ENCODE results near the gene TMUB1.

Gene TMUB1, protein sequence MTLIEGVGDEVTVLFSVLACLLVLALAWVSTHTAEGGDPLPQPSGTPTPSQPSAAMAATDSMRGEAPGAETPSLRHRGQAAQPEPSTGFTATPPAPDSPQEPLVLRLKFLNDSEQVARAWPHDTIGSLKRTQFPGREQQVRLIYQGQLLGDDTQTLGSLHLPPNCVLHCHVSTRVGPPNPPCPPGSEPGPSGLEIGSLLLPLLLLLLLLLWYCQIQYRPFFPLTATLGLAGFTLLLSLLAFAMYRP
- total RNA-seq: 27.4 to 52.7 (median 32.5) reads per million in 3 donors

DNA sequence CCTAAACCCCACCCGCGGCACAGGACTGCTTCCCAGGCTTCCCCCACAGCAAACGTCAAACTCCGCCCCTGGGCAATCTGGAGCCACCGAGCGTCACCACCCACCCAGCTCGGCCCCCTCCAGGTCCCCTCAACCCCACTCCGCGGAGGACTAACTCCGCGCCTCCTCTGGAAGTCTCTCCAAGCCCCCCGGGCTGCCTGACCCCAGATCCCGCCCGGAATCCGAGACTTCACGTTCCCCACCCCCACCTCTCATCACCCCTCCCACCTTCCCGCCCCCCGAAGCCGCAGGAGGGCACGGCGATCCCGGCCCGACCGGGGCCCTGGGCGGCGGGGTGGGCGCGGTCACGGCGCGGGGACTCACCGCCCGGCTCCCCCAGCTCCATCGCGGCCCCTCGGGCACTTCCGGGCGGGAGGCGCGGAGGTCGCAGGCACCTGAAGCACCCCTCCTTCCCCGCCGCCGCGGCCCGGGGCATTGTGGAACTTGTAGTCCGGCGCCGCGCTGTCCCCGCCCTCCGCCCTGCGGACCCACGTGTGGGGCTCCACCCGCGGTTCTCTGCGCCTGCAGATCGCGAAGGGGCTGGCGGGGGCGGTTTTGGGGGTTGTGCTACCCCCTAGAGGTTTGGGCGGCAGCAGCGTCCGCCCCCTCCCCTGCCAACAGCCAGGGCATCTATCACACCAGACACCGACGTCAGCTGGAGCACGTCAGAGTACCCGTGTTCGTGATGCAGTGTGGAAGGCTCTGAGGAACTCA is at the start of gene TMUB1:
Gene TMUB1 (minus strand): TSS at position 423 of the 753 bp plus-strand sequence. CDS start 930 bp downstream, outside the sequence.
- DNase-seq: peak; percentile 83 to 90 (median 85)
- H3K4me3 ChIP-seq (ENCODE audit: insufficient read depth, low read depth, low read length, poor library complexity, severe bottlenecking): peak within 1 kb of the TSS; percentile 78
- no peaks in the 10 kb centered on the region for H3K9me3 ChIP-seq (ENCODE audit: control insufficient read depth, low read length)
- peaks cover 56% of the 10 kb centered on the region for H3K4me1 ChIP-seq (ENCODE audit: control insufficient read depth, insufficient read depth, low read length, poor library complexity, severe bottlenecking)
- H3K27me3 ChIP-seq (replicated peaks; ENCODE audit: control insufficient read depth, insufficient read depth, low read length, poor library complexity, severe bottlenecking): no peaks in the 10 kb centered on the region
- peak within 1 kb of the TSS; percentile 90 for H3K27ac ChIP-seq (ENCODE audit: insufficient read depth, low read length, poor library complexity, severe bottlenecking)
- no peaks in the 10 kb centered on the region for H3K36me3 ChIP-seq (ENCODE audit: control insufficient read depth, insufficient read depth, low read length)

DNA sequence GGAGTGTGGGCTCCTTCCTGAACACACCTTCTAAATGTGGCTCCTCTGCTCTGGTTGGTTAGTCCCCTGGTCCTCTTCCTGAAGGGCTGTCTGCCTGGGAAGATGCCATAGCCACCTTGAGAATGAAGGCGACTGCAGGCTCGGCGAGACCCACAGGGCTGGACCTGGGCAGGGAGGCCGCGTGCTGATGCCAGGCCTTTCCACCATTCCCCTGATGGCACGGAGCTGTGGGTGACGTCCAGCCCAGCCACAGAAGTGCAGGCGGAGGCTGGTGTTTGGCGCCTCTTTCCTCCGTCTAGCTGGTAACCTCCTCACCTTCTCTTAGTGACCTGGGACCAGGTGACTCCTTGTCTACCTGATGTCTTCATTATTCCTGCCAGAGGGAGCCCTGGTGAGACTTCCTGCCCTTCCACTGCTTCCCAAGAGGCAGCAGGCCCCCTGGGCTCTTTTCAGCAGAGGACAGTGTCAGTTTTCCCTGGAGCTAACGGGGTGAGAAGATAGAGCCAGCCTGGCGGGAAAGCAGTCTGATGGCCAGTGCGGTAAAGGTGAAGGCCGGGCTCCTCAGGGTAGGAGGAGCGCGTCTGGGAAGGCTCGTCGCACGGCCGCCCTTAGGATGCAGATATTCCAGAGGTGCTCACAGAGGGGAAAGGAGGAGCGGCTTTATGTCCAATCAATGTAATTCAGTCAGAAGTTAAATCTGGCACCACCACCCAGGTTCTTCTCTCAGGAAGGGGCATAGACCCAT is 49.3 kb upstream of the TMUB1 start:
- H3K9me3 ChIP-seq (ENCODE audit: control insufficient read depth, low read length): no peaks in the 10 kb centered on the region
- no peak overlapping the region for H3K27ac ChIP-seq (ENCODE audit: insufficient read depth, low read length, poor library complexity, severe bottlenecking)
- H3K4me3 ChIP-seq (ENCODE audit: insufficient read depth, low read depth, low read length, poor library complexity, severe bottlenecking): no peak overlapping the region
- H3K4me1 ChIP-seq (ENCODE audit: control insufficient read depth, insufficient read depth, low read length, poor library complexity, severe bottlenecking): no peaks in the 10 kb centered on the region
- DNase-seq: no peak
- H3K27me3 ChIP-seq (replicated peaks; ENCODE audit: control insufficient read depth, insufficient read depth, low read length, poor library complexity, severe bottlenecking): no peaks in the 10 kb centered on the region
- peaks cover 26% of the 10 kb centered on the region for H3K36me3 ChIP-seq (ENCODE audit: control insufficient read depth, insufficient read depth, low read length)

DNA sequence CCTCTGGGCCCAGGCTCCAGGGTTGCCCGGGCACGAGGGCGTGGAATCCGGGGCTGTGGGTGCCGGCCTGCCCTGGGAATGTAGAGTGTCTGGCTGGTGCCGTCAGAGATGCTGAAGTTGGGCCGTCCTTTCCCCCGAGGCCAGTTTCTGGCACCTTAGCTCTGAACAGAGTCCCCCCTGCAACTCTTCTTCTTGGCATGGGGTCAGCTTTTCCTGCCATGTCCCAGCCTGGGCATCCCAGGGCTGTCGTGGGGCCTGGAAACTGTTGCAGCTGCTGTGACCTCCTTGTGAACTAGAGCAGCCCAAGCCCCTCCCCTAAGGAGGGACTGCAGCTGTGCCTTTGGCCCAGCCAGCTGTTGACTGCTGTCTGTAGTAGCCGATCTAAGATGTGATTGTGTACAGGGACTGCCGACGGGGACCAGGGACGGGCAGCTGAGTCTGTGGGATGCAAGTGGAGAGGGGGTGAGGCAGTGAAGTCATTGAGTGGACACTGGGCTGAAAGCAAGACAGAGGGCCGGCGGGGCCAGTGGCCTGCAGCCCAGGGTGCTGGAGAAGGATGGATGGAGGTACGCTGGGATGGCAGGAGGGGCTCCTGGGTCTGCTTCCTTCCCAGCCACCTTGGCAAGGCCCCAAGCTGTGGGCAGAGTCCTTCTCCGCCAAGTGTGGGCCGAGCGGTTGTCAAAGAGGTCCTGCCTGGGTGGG is 48.5 kb upstream of the TMUB1 start:
- no peak overlapping the region for H3K27ac ChIP-seq (ENCODE audit: insufficient read depth, low read length, poor library complexity, severe bottlenecking)
- peaks cover 26% of the 10 kb centered on the region for H3K36me3 ChIP-seq (ENCODE audit: control insufficient read depth, insufficient read depth, low read length)

DNA sequence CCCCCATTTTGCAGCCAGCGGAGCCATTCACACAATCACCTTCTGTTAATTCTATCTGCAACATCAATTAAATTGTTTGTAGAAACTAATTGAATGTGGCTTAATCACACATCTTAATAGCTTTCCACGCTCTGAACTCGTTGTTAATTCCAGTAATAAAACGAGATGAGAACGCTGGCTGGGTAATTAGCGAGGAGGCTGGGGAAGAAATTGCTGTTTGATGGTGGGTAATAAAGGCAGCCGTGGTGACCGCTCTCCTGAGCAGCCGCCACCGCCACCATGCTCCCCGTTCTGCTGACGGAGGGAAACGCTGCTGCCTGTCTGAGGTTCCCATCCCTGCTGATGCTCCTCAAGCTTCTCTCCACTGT is 47.9 kb upstream of the TMUB1 start:
- DNase-seq: no peak
- no peak overlapping the region for H3K27ac ChIP-seq (ENCODE audit: insufficient read depth, low read length, poor library complexity, severe bottlenecking)
- H3K4me3 ChIP-seq (ENCODE audit: insufficient read depth, low read depth, low read length, poor library complexity, severe bottlenecking): no peak overlapping the region
- no peaks in the 10 kb centered on the region for H3K27me3 ChIP-seq (replicated peaks; ENCODE audit: control insufficient read depth, insufficient read depth, low read length, poor library complexity, severe bottlenecking)
- H3K36me3 ChIP-seq (ENCODE audit: control insufficient read depth, insufficient read depth, low read length): peaks cover 24% of the 10 kb centered on the region
- no peaks in the 10 kb centered on the region for H3K4me1 ChIP-seq (ENCODE audit: control insufficient read depth, insufficient read depth, low read length, poor library complexity, severe bottlenecking)
- no peaks in the 10 kb centered on the region for H3K9me3 ChIP-seq (ENCODE audit: control insufficient read depth, low read length)

More for the DNA sequence above, 48.5 kb upstream of the TMUB1 start:
- no peaks in the 10 kb centered on the region for H3K9me3 ChIP-seq (ENCODE audit: control insufficient read depth, low read length)
- no peaks in the 10 kb centered on the region for H3K4me1 ChIP-seq (ENCODE audit: control insufficient read depth, insufficient read depth, low read length, poor library complexity, severe bottlenecking)
- H3K27me3 ChIP-seq (replicated peaks; ENCODE audit: control insufficient read depth, insufficient read depth, low read length, poor library complexity, severe bottlenecking): no peaks in the 10 kb centered on the region
- DNase-seq: no peak
- no peak overlapping the region for H3K4me3 ChIP-seq (ENCODE audit: insufficient read depth, low read depth, low read length, poor library complexity, severe bottlenecking)

DNA sequence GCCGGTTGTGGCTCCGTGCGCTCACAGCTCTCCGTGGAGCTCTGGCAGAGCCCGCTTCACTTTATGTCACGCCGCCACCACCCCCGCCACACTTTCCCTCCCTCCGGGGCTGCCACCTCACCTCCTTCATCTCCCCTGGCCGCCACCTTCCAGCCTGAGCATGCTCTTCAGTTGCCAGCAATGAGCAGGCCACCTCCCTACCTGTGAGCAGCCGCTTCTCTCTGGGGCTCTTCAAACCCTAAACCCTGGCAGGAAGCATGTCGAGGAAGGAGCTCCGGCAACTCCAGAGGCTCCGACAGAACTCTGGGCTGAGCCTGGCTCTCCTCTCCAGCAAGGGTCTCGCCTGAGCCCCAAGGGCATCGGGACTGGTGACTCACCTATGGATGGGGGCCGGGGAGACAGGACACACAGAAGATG is 47.5 kb upstream of the TMUB1 start:
- peaks cover 20% of the 10 kb centered on the region for H3K36me3 ChIP-seq (ENCODE audit: control insufficient read depth, insufficient read depth, low read length)
- H3K4me3 ChIP-seq (ENCODE audit: insufficient read depth, low read depth, low read length, poor library complexity, severe bottlenecking): no peak overlapping the region

DNA sequence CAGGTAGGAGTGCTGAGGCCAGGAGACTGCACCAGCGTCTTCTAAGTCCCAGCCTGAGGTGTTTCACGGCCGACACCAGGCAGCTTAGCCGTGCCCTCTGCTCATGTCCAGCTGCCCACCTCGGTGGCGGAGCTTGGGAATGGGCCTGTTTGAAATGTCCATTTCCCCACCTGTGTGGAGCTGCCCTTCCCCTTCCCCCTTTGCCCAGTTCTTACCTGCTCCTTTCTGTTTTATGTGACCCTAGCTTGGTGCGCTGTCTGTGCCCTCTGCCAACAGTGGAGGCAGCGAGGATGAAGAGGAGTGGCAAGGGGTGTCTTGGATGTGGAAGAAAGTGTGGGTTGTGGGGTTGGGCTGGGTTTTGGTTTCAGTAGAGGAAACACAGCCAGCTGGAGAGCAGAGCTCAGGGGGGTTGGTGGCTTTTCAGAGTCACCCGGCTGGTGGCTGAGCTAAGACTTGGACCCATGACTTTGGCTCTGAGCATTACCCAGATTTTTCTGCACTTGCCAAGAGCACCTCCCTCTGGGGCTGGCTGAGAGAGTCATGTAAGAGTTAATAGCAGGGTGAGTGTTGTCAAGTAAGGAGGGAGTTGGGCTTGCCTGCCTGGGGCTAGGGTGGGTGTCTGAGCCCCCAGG is 46.8 kb upstream of the TMUB1 start:
- H3K9me3 ChIP-seq (ENCODE audit: control insufficient read depth, low read length): no peaks in the 10 kb centered on the region
- H3K36me3 ChIP-seq (ENCODE audit: control insufficient read depth, insufficient read depth, low read length): peaks cover 20% of the 10 kb centered on the region
- no peaks in the 10 kb centered on the region for H3K4me1 ChIP-seq (ENCODE audit: control insufficient read depth, insufficient read depth, low read length, poor library complexity, severe bottlenecking)
- no peaks in the 10 kb centered on the region for H3K27me3 ChIP-seq (replicated peaks; ENCODE audit: control insufficient read depth, insufficient read depth, low read length, poor library complexity, severe bottlenecking)
- no peak for DNase-seq
- H3K27ac ChIP-seq (ENCODE audit: insufficient read depth, low read length, poor library complexity, severe bottlenecking): no peak overlapping the region
- no peak overlapping the region for H3K4me3 ChIP-seq (ENCODE audit: insufficient read depth, low read depth, low read length, poor library complexity, severe bottlenecking)

More for the DNA sequence above, 47.5 kb upstream of the TMUB1 start:
- Histone ChIP-seq H3K4me1 (ENCODE audit: control insufficient read depth, insufficient read depth, low read length, poor library complexity, severe bottlenecking) (no peaks in the 10 kb centered on the region), H3K27ac (ENCODE audit: insufficient read depth, low read length, poor library complexity, severe bottlenecking) (no peak overlapping the region), H3K27me3 (replicated peaks; ENCODE audit: control insufficient read depth, insufficient read depth, low read length, poor library complexity, severe bottlenecking) (no peaks in the 10 kb centered on the region), H3K9me3 (ENCODE audit: control insufficient read depth, low read length) (no peaks in the 10 kb centered on the region)
- DNase-seq: no peak

DNA sequence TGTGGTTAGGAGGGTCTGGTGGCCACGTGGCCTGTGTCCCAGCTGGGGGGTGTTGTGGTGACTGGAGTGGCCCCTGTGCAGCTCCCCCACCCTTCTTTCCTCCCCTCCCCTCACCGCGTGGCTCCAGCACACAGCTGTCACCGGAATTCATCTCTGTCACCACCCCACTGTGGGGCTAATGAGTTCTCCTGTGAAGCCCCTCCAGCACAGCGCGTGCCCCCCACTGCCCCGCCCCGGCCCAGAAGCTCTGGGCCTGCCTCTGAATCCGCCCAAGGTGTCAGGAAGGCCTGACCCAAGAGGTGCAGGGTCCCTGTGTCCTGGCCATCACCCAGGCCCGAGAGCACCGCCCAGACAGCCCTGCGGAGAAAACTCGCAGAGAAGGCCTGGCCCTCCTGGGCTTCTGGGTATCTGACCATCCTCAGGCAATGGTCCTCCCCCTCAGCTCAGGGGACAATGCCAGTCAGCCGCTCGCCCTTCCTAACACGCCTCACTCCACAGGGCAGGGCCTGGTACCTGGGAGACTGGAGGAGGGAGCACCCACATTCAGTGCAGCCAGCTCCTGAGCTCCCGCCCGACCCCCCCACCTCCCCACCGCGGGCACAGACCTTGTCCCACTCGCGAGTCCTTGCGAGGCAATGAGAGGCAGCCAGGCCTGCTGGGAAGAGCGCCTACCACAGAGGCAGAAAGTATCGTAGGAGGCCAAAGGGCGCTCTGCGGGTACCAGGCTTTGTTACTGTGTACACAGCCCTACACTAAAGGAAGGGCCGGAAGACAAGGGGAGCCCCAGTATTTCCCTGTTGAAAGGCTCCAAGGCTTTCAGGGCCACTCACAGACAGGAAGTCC is 46.0 kb upstream of the TMUB1 start:
- no peaks in the 10 kb centered on the region for H3K9me3 ChIP-seq (ENCODE audit: control insufficient read depth, low read length)
- no peak for DNase-seq
- no peaks in the 10 kb centered on the region for H3K4me1 ChIP-seq (ENCODE audit: control insufficient read depth, insufficient read depth, low read length, poor library complexity, severe bottlenecking)
- H3K4me3 ChIP-seq (ENCODE audit: insufficient read depth, low read depth, low read length, poor library complexity, severe bottlenecking): no peak overlapping the region
- H3K27ac ChIP-seq (ENCODE audit: insufficient read depth, low read length, poor library complexity, severe bottlenecking): no peak overlapping the region
- H3K36me3 ChIP-seq (ENCODE audit: control insufficient read depth, insufficient read depth, low read length): peaks cover 17% of the 10 kb centered on the region
- no peaks in the 10 kb centered on the region for H3K27me3 ChIP-seq (replicated peaks; ENCODE audit: control insufficient read depth, insufficient read depth, low read length, poor library complexity, severe bottlenecking)

DNA sequence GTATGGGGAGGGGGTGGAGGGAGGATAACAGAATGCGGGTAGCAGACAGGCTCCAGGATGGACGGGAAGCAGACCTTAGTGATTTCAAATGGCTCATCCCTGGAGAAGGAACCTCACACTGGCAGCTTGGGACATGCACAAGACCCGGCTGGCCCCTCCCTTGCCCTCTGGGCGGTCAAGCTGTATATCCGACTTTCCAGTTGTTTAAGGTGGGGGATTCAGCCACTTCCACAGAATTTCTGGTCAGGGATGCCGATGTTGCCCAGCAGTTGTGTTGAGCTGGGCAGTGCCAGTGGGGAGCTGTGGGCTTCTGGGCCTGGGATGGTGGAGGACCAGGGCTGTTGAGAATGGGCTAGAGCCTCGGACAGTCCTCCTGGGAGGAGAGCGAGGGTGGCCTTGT is 45.4 kb upstream of the TMUB1 start:
- Histone ChIP-seq H3K9me3 (ENCODE audit: control insufficient read depth, low read length) (no peaks in the 10 kb centered on the region), H3K27ac (ENCODE audit: insufficient read depth, low read length, poor library complexity, severe bottlenecking) (no peak overlapping the region), H3K27me3 (replicated peaks; ENCODE audit: control insufficient read depth, insufficient read depth, low read length, poor library complexity, severe bottlenecking) (no peaks in the 10 kb centered on the region), H3K4me3 (ENCODE audit: insufficient read depth, low read depth, low read length, poor library complexity, severe bottlenecking) (no peak overlapping the region), H3K4me1 (ENCODE audit: control insufficient read depth, insufficient read depth, low read length, poor library complexity, severe bottlenecking) (no peaks in the 10 kb centered on the region), H3K36me3 (ENCODE audit: control insufficient read depth, insufficient read depth, low read length) (peaks cover 17% of the 10 kb centered on the region)
- no peak for DNase-seq

DNA sequence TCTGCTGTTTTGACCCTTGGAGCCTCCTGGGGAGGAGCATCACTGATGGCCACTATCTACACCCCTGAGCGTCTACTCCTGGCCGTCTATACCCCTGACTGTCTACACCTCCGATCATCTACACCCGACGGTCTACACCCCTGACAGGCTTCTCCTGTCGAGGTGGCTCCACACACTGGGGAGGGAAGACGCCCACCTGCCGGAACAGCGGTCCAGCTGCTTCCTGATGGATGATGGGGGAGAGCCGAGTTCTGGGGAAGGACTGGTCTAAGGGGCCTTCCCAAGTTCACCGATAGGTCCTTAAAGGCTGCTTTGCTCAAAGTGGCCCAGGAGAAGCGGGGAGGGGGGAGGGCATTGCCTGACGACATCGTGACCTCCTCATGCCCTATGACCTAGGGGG is 44.9 kb upstream of the TMUB1 start:
- Histone ChIP-seq H3K4me3 (ENCODE audit: insufficient read depth, low read depth, low read length, poor library complexity, severe bottlenecking) (no peak overlapping the region), H3K27ac (ENCODE audit: insufficient read depth, low read length, poor library complexity, severe bottlenecking) (no peak overlapping the region), H3K4me1 (ENCODE audit: control insufficient read depth, insufficient read depth, low read length, poor library complexity, severe bottlenecking) (no peaks in the 10 kb centered on the region), H3K36me3 (ENCODE audit: control insufficient read depth, insufficient read depth, low read length) (peaks cover 17% of the 10 kb centered on the region), H3K9me3 (ENCODE audit: control insufficient read depth, low read length) (no peaks in the 10 kb centered on the region), H3K27me3 (replicated peaks; ENCODE audit: control insufficient read depth, insufficient read depth, low read length, poor library complexity, severe bottlenecking) (no peaks in the 10 kb centered on the region)
- DNase-seq: no peak

All from effector memory CD4-positive, alpha-beta T cell (primary cell).